ENCODE results near the gene UNKL.

GRCh38 chr16:1433263-1433560, 18.7 kb upstream of the UNKL start:
- TF ChIP-seq CTCF (IDR thresholded peaks at IDR 0.05; ENCODE audit: low read depth, low read length): no peak
- no peak for TF ChIP-seq POLR2A (IDR thresholded peaks at IDR 0.05; ENCODE audit: extremely low read depth, insufficient read length)

Measured in NB4 (cell line).